WERI-Rb-1 (cell line): ENCODE results near the gene KCNK7.

Experiments
- DNase-seq: peaks from one replicate; pipeline ENCODE4 v3.0.0-alpha.2; 2020
- H3K27ac ChIP-seq: fragments of 250-450 bp; sonication (Bioruptor Pico); 2 replicates; pipeline ENCODE4 v1.5.1; 2020; ENCODE audit warnings: mild to moderate bottlenecking, moderate library complexity
- H3K27me3 ChIP-seq: fragments of 250-450 bp; sonication (Bioruptor Pico); 2 replicates; pipeline ENCODE4 v1.5.1; 2021; ENCODE audit warnings: mild to moderate bottlenecking, low read depth, moderate library complexity; ENCODE audit not compliant: insufficient read depth, severe bottlenecking
- H3K36me3 ChIP-seq: fragments of 250-450 bp; sonication (Bioruptor Pico); 2 replicates; pipeline ENCODE4 v1.5.1; 2020; ENCODE audit warnings: mild to moderate bottlenecking, moderate library complexity
- H3K4me3 ChIP-seq: 2 replicates; pipeline ENCODE4 v1.5.1; 2011; ENCODE audit warnings: low read depth, mild to moderate bottlenecking, control low read depth, low read length
- H3K9me3 ChIP-seq: fragments of 250-450 bp; sonication (Bioruptor Pico); 2 replicates; pipeline ENCODE4 v1.5.1; 2021; ENCODE audit warnings: mild to moderate bottlenecking, moderate library complexity; ENCODE audit not compliant: severe bottlenecking
- CTCF ChIP-seq: IDR thresholded peaks from 2 replicates; pipeline ENCODE4 v1.5.1; 2011; ENCODE audit warnings: low read depth, mild to moderate bottlenecking, control low read depth, inconsistent platforms, low read length

Gene KCNK7

DNA sequence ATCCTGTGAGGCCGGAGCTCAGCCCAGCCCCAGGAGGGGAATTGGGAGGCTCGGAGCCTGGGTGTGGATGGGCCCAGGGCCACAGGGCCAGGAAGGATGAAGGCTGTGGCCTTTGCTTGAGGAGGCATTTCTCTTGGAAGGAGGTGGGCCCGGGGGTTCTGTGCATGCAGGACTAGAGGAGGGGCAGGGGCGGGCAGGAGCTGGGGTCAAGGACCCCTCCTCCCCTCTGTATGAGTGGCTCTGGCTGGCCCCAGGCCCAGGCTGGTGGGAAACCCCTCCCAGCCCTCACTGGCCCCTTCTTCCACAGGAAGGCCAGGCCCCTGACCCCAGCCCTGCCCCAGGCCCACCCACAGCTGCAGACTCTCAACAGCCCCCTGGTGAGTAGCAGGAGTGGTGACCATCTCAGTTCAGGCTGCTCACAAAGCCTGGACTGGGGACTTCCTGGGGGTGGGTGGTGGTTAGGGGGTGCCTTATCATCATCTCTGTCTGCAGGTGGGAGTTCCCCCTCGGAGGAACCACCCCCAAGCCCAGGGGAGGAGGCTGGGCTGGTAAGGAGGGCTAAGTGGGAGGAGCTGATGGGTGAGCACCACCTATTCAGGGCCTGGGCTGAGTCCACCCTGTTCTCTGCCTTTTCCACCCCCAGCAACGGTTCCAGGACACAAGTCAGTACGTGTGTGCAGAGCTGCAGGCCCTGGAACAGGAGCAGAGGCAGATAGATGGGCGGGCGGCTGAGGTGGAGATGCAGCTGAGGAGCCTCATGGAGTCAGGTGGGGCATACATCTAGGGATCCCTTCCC lies 6.0 kb downstream of the KCNK7 start:
- TF ChIP-seq CTCF, result no peak
- peaks cover 5% of the 10 kb centered on the region for H3K36me3 ChIP-seq
- H3K27me3 ChIP-seq, result no peaks in the 10 kb centered on the region
- H3K4me3 ChIP-seq, result no peak overlapping the region
- H3K9me3 ChIP-seq, result no peaks in the 10 kb centered on the region
- no peak for DNase-seq
- H3K27ac ChIP-seq, result no peak overlapping the region

- no peak overlapping the region for H3K4me3 ChIP-seq
- peak; percentile 78 for DNase-seq
- TF ChIP-seq CTCF, result peak; percentile 72
- H3K27ac ChIP-seq, result peak overlapping the region; percentile 28
- H3K9me3 ChIP-seq, result no peaks in the 10 kb centered on the region
- peaks cover 9% of the 10 kb centered on the region for H3K36me3 ChIP-seq
- no peaks in the 10 kb centered on the region for H3K27me3 ChIP-seq
Measured at GRCh38 chr11:65588199-65589054, 7.2 kb downstream of the KCNK7 start.

- peak overlapping the region; percentile 61 for H3K27ac ChIP-seq
- H3K36me3 ChIP-seq, result peaks cover 9% of the 10 kb centered on the region
- TF ChIP-seq CTCF, result no peak
- DNase-seq, result peak; percentile 81
- no peaks in the 10 kb centered on the region for H3K9me3 ChIP-seq
- no peak overlapping the region for H3K4me3 ChIP-seq
- no peaks in the 10 kb centered on the region for H3K27me3 ChIP-seq
Measured at GRCh38 chr11:65586676-65587075, 8.9 kb downstream of the KCNK7 start.

DNA sequence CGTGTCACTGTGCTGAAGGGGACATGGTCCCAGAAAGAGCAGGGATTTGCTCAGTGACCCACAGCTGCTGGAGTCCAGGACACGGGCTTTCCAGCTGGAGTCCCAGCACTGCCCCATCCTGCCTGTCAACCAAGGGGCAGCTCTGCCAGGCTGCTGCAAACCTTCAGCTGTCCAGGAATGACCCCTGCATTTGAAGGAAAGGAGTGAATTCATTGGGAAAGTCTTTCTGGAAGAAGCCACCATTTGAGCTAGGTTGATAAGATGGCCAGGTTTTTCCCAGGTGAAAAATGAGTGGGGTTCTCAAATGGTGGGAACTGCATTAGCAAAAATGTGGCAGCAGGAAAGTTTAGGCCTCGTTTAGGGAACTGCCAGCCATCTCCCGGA lies 9.4 kb downstream of the KCNK7 start:
- peak overlapping the region; percentile 30 for H3K27ac ChIP-seq
- peaks cover 9% of the 10 kb centered on the region for H3K36me3 ChIP-seq
- H3K27me3 ChIP-seq, result no peaks in the 10 kb centered on the region
- no peak for TF ChIP-seq CTCF
- H3K9me3 ChIP-seq, result no peaks in the 10 kb centered on the region
- no peak overlapping the region for H3K4me3 ChIP-seq
- no peak for DNase-seq

GRCh38 chr11:65585396-65586246 lies 10.0 kb downstream of the KCNK7 start:
- Histone ChIP-seq H3K9me3 (no peaks in the 10 kb centered on the region), H3K27me3 (no peaks in the 10 kb centered on the region), H3K4me3 (no peak overlapping the region), H3K36me3 (peaks cover 6% of the 10 kb centered on the region), H3K27ac (peak overlapping the region; percentile 30; the same call in 1 of the 2 replicates)
- DNase-seq, result no peak
- TF ChIP-seq CTCF, result no peak
